HG02970 (cell line): ENCODE data around the gene TMEM132D.

Experiments
- ATAC-seq: cut with Tn5 transposase; IDR thresholded peaks from one replicate; pipeline ENCODE4 v1.9.1; 2021; ENCODE audit warnings: mild to moderate bottlenecking, moderate library complexity, moderate number of reproducible peaks; ENCODE audit not compliant: unreplicated experiment, low FRiP score

The TMEM132D gene

DNA sequence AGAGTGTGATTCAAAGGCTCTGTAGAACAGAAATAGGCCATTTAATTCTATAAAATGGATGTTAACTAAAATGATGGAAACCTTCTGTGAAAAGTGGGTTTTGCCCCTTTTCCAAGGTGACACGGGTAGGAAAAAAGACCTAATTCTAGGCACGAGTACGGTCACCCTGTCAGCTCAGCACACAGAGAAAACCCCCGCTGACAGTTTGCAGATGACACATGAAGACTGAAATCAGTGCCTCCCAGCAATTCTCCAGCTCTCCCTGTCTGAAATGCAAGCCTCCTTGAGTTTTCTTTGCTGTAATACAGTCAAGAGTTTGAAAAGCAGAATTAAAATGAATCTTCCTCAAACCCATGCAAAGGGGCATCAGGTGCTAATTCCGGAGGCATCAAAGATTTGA, 230.0 kb downstream of the TMEM132D start:
- ATAC-seq, result no peak

DNA sequence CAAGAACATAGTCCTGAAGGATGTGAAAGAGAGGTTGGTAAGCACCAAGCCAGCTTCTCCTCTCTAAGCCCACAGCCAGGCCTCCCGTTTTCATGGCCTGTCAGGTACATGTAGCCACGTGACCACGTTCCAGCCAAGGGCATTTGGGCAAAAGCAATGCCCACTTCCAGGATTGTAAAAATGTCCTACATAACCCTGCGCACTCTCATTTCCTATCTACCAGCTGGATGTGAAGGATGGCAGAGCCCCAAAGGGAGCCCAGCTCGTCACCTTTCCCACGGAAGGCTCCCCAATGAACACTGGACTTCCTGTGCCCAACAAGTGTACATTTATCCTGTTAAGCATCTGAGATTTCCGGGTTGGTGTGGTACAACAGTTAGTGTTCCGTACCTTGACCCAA, 231.7 kb downstream of the TMEM132D start:
- ATAC-seq, result no peak

DNA sequence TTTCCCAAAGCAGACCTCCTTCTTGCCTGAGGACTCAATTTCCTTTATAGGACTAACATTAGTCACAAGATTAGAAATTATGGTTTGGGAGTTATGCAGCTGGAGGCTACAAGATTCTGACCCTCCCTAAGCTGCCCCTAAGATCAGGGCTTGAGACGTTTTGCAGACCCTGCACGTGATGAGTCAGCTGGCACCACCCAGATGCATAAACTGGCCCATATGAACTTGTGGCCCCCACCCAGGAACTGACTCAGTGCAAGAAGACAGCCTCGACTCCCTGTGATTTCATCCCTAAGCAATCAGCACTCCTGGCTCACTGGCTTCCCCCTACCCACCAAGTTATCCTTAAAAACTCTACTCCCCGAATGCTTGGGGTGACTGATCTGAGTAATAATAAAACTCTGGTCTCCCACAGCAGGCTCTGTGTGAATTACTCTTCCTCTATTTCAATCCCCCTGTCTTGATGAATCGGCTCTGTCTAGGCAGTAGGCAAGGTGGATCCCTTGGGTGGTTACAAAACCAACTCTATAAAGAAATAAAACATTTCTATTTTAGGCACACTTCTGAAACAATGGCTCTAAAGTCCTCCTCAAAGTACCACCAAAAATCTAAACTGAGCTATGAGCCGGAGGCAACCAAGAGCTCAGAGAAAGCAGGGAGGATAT, 233.4 kb downstream of the TMEM132D start:
- no peak for ATAC-seq

DNA sequence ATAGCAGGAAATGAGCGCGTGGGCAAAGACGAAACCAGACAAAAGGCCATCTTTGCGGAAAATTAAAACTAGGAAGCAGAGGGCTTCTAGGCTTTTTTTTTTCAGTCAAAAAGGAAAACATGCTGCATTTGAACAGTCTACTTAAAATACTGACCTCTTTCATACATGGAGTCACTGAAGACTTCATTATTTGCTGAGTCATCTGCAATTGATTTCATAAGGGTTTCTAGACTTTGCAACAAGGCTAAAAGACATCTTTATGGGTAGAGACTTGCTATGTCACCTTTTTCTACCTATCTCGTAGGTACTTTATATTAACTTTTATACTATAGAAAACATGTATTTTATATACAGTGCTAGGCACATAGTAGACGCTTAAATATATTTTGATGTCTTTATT, 238.4 kb downstream of the TMEM132D start:
- ATAC-seq, result no peak

DNA sequence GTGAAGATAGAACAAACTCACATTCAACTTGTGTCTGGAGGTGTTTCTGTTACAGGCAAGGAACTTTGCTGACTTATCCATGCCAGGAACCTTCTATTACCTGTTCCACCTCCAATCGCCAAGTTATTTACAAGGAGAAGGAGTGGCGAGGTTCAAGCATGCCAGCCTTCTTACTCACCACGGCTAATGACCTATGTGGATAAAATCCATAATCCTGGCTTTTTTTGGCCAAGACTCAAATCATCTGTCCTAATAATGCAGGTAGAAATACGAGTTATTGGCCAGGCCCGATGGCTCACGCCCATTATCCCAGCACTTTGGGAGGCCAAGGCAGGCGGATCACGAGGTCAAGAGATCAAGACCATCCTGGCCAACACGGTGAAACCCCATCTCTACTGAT, 241.6 kb downstream of the TMEM132D start:
- no peak for ATAC-seq

DNA sequence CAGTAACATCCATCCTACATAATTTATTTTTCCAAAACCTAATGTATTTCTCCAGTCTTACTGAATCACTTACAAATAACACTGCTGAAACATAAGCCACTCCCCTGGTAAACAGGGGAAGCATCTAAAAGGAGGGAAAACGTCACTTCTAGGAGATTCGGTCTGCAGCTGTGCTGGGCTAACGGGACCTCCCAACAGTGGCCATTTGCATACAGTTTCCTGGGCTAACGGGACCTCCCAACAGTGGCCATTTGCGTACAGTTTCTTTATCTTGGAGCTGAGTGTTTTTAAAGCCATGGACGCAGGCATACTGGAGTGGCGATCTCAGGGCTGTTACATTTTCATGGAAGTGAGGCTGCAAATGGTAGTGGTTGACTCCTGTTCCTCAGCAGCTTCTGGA, 242.9 kb downstream of the TMEM132D start:
- ATAC-seq, result no peak

DNA sequence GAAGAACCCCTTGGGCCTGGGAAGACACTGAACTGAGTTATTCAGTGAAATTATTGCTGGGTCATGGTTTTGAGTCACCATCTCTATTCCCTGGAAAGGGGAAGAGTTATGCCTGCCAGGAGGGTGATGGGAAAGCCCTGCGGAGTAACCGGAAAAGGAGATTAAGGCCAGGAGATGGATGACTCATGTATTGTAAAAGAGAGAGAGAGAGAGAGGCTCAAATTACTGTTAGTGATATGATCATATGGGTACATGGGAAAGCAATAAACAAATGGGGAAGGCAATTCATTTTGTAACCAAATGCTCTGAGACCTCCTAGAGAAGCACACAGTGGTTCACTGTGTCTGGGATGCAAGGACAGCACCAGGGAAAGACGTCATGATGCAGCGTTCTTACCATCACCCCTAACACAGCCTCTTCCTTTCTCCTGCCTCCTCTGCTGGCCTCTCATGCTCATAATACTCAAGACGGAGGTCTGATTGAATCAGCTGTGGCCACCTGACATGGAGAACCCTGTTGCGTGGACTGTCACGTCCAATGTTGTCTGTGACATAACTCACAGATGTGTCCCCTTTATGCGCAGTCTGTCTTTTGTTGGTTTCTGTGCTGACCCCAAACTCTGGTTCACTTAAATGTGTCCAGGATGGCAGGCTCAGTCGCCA, 243.7 kb downstream of the TMEM132D start:
- no peak for ATAC-seq

DNA sequence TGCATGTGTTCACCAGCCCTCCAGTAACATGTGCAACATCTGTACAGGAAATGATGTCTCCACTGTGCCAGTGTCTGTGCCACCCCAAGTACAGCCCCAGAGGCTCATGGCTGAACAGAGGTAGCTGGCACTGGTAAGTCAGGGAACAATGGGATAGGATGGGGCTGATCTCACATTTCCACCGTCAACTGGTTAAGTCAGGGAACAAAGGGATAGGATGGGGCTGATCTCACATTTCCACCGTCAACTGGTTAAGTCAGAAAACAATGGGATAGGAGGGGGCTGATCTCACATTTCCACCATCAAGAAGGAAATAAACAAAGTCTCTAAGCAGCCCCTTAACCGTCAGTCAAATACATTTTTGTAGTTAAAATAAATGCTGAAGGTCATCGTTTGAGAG, 246.6 kb downstream of the TMEM132D start:
- no peak for ATAC-seq

DNA sequence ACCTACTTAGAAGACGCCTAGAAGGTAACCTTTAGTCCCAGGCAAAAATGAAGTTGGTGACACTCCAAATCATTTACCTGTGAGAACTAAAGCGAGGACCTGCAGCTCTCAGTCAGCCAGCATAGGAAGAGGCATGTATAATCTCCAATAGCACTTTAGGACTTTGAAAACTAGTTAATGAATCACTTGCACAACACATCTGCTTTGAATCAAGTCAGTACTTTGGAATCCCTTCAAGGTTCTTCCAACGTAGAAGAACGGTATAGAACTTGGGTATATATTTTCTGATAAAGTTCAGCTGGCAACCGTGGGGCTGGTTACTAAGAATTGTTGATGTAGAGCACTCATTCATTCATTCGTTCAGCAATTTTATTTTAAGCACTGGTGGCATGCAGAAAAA, 251.9 kb downstream of the TMEM132D start:
- no peak for ATAC-seq

DNA sequence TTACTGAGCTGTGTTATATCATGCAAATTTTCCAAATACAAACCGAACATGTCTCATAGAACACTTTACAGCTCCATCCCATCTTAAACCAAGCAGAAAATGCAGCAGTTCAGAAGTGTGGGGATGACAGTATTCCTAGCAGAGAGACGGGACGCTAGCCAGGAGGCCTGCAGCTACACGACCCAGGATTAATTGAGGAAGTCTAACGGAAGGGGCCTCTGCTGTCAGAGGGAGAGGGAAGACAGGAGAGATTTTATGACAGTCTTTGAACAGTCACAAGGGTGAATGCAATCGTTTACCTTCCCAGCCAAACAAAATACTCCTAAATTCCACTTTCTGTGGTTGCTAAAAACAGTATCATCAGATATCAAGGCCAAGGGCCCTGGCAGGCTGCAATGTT, 261.9 kb downstream of the TMEM132D start:
- no peak for ATAC-seq

DNA sequence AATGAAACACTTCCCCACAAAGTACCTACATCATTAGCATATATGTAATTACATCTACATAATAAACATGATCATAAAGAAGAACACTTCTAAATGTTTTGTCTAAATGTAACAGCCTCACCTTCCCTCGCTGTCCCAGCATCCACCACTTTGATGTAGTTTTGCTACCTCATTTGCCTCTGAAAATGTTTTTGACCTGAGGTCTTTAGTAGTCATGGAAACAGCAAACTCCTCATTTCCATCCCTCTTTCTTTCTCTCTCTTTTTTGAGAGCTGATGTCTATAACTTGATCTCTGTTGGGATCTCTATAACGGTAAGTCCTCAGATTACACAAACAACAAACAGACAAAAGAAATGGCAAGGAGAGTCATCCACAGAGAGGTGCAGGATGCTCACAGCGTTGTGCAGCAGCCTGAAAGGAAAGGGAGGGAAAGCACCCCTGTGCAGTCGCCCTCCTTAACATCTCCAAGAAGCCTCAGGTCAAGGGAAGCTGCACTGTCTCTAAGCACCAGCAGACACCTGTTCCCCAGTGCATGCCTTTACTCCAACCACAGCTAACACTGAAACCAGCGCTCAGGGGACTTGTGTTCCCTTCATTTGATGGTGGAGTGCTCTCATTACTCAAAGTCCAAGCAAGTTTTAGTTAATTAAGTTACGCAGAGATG, 268.7 kb downstream of the TMEM132D start:
- no peak for ATAC-seq

DNA sequence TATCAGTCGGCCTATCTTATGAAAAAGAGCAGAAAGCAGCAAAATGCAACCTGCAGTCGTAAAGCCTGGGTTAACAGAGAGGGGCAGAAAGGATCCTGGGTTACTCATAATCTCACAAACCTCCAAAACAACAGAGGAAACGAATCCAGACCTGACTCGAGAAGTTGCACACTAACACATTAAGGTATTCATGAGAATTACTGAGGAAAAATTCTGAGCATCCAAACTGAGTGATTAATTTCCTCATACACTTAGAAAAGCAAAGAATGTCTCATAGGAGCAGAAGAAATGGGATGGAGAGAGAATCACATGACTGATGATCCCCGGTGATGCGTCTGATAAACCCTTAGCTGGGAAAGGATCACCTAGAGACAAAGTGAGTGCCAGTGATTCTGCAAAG, 272.5 kb downstream of the TMEM132D start:
- no peak for ATAC-seq

DNA sequence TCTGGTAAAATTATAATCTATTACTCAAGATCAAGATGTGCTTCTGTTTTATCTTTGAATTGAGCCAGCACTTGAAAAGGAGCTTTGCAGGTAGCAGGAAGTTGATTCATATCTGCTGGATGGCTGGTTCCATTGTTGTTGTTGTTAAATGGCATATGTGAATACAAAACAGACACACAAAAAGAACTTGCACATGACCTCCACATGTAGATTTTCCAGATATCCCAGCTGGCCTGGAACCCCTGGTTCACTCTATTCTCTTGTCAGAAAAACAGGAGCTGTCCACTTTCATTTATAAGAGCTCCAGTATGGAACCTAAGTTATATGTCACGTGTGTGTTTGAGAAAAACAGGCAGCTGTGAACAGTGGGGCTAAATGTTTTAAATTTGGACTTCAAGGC, 273.9 kb downstream of the TMEM132D start:
- ATAC-seq, result no peak

DNA sequence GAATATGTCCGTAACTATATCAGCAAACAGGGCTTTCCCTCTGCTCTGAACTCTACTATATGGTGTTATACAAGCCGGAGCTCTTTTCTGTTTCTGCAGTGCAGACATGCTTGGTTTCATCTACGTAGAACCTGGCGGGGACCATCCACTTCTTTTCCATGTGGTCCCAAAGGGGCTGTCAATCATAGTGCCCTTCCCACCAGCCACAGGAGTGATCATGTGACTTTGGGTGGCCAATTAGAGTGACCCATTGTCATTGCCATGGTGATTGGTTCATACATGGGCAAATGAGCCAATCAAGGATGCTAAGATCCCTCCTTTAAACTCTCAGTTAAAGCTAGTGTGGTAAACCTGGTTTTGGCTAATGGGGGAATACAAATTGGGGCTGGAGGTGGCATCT, 281.3 kb downstream of the TMEM132D start:
- no peak for ATAC-seq

DNA sequence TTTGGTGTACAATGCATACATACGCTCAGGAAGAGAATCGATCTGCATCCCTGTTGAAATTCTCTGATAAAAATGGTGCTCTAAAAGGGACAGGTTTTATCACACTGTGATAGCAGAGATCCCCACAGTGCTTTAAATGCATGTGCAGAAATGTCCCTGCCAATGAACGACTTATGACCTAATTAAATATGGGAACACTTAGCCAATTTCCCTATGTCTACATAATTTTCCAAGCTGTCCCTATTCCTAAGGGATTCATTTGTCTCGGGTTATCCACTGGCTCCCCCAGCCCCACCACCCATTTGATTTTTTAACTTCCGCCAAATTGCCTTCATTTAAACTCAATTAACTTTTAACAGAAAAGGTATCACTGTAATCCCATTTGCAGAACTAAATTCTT, 284.6 kb downstream of the TMEM132D start:
- ATAC-seq, result no peak

DNA sequence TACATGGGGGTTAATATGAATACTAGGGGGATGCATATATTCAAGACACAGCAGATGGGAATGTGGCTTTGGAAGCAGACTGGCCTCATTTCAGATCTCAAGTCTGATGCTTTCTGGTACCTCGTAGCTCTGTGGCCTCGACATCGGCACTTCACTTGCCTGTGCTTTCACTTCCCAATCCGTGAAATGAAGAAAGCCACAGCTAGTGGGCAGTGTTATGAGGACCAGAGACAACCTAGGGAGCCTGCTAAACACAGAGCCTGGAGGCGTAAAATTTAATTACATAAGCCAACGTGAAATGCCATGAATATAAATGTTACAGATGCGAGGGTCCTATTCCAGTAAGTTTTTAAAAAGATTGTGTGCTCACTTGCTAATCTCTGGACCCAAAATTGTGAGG, 286.0 kb downstream of the TMEM132D start:
- no peak for ATAC-seq

DNA sequence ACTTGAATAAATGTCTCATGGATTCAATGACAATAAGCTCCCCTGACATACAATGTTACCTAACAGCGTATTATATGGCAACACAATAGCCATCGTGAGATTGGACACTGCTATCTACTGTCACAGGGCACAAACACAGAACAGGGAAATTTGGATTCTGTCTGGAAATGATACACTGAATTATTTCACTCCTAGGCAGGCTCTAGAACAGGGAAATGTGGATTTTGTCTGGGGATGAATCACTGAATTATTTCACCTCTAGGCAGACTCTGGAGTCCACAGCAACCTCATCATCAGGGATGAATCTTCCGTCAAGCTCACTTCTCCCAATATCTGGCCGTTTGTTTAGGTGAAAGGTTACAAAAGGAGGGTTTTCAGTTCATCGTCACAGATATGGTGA, 288.8 kb downstream of the TMEM132D start:
- ATAC-seq, result no peak

DNA sequence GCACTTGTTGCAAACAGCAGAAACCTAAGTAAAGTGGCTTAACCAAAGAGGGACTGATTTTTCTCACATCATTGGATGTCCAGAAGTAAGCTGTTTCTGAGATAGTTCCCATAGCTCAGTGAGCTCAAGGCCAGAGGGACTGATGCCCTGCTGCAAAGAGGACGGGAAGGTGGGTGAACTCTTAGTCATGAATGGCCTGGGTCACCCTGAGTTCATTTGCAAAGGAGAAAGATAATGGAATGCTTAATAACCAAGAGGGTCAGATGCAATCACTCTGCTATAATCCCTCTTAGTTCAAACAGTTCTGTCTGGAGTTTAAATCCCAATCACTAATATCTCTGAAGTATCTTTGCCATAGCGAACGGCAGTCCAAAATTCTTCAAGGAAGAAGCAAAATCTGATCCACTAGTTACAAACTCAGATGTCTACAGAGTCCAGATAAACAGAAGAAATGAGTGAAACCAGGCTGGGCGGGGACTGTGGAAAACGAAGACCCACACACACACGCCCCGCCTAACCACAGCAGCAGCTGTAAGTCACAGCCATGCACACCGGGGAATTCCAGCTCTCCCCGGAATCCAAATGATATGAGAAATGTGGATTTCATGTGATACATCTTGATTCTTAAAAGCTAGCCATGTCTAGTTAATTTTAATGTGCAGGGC, 289.5 kb downstream of the TMEM132D start:
- ATAC-seq, result no peak

DNA sequence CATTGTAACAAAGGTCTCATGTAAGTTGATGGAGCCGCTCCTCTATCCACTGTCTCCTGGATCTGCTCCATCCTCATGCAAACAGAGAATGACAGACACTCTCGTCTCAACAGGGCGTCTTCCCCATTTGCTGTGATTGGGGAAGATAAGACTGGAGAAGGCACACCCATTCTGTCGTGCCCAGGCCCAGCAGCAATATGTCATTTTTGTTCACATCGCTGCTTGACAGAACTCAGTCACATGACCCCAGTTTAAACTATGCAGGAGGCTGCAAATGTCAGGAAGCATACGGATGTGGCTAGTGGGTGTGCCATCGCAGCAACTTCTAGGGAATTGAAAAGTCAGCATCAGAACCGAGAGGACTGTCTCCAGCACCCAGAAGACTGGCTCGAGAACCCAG, 290.5 kb downstream of the TMEM132D start:
- ATAC-seq, result no peak

DNA sequence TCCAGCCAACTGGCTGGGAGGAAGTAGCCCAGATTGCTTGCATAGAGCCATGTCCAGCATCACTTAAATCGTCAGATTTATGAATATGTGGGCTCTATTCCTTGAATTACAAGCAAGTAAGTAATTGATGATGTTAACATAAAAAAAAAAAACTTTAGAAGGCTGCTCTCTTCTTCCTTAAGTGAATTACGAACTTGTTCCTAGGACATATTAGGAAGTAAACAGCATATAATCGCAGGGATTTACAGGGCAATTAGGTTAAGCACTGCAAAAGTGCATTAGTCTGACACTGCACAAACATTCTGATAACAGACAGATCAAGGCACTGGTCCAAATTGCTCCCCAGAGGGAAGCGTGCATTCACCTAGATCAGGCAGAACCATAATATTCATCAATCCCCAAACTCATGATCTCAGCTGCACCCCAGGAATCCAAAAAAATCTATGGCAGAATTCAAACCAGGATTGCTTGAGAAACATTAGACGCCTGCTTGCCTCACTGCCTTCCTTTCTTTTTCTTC, 293.2 kb downstream of the TMEM132D start:
- no peak for ATAC-seq

DNA sequence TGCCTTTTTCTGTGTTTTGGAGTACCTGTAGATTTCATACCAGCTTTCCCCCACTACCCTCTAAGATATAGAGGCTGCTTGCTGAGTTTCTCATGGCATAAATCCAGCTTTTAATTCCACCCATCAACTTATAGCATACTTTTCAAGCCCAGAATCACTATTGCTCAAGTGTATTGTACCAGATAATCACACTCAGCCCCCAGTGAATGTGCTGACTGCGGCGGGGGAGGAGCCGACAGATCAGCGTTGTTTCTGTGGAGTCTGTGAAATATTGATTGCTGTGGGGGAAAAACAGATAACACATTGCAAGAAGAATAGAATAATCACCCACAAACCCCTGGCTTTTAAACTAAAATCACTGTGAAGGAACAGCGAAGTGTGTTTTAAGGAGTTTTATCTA, 296.1 kb downstream of the TMEM132D start:
- ATAC-seq, result no peak
